Measurements from ENCODE around the gene TREM1. TPM values are rescaled to one million over a fixed set of nuclear protein-coding genes. Genes with fewer than 3 reads are reported as not detected.

The TREM1 gene
- total RNA-seq, 1 donor from 2014 or later: 0.20 TPM

DNA sequence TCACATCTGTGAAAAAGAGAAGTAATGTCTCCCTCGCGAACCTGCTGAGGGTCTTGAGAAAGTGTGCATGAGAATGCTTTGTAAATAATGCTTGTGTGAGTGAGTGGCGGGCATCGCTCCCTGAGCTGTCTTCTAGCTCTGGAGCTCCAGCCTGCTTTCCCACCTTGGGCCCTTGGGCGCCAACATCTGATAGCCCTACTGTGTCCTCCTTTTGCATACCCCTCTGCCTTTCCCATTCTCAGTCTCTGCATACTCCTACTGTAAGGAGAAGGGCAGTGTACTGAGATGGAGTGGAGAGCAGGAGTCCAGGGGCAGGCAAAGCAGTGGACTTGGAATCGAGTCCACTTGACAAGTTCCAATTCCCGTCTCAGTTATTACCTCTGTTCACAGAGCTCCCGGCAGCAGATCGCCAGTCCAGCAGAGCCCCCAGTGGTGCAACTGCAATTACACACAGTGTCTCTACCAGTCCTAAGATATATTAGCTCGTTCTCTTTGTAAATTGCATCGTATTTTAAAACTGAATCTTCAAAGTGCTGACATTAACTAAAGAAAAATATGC, 48.1 kb upstream of the TREM1 start:
- no peaks in the 10 kb centered on the region for H3K36me3 Mint-ChIP-seq (ENCODE audit: low read depth, unreplicated experiment)
- H3K9ac ChIP-seq (ENCODE audit: low read length): no peak overlapping the region
- H3K4me3 Mint-ChIP-seq (ENCODE audit: unreplicated experiment): no peak overlapping the region
- H3K27ac Mint-ChIP-seq (ENCODE audit: unreplicated experiment): no peak overlapping the region
- H3K27ac ChIP-seq (ENCODE audit: low read depth, low read length): no peak overlapping the region
- no peaks in the 10 kb centered on the region for H3K4me1 Mint-ChIP-seq (ENCODE audit: low read depth, unreplicated experiment)
- TF ChIP-seq EZH2 (IDR thresholded peaks at IDR 0.05; ENCODE audit: insufficient read depth, low read length): no peak
- TF ChIP-seq, protein P1, sequence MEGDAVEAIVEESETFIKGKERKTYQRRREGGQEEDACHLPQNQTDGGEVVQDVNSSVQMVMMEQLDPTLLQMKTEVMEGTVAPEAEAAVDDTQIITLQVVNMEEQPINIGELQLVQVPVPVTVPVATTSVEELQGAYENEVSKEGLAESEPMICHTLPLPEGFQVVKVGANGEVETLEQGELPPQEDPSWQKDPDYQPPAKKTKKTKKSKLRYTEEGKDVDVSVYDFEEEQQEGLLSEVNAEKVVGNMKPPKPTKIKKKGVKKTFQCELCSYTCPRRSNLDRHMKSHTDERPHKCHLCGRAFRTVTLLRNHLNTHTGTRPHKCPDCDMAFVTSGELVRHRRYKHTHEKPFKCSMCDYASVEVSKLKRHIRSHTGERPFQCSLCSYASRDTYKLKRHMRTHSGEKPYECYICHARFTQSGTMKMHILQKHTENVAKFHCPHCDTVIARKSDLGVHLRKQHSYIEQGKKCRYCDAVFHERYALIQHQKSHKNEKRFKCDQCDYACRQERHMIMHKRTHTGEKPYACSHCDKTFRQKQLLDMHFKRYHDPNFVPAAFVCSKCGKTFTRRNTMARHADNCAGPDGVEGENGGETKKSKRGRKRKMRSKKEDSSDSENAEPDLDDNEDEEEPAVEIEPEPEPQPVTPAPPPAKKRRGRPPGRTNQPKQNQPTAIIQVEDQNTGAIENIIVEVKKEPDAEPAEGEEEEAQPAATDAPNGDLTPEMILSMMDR (IDR thresholded peaks at IDR 0.05; ENCODE audit: insufficient read depth, low read depth, low read length): no peak
- H3K27me3 Mint-ChIP-seq (ENCODE audit: low read depth, unreplicated experiment): peaks cover 33% of the 10 kb centered on the region
- no peaks in the 10 kb centered on the region for H3K9me3 ChIP-seq (ENCODE audit: insufficient read depth, low read depth, low read length)
- DNase-seq (ENCODE audit: low read depth) (no peak), FAIRE-seq (no peak)
- H3K4me3 ChIP-seq (ENCODE audit: insufficient read depth, low read depth, low read length): no peak overlapping the region
- H3K79me2 ChIP-seq (ENCODE audit: insufficient read depth, low read length): no peaks in the 10 kb centered on the region
- no peak overlapping the region for H2AFZ ChIP-seq (ENCODE audit: low read depth, low read length)
- H3K4me2 ChIP-seq (ENCODE audit: low read length): no peak overlapping the region
- H3K9me3 Mint-ChIP-seq (ENCODE audit: unreplicated experiment): no peaks in the 10 kb centered on the region
- no peaks in the 10 kb centered on the region for H3K36me3 ChIP-seq (ENCODE audit: insufficient read depth, low read length)
- H3K4me1 ChIP-seq (ENCODE audit: insufficient read depth, low read length): no peaks in the 10 kb centered on the region
- no peaks in the 10 kb centered on the region for H4K20me1 ChIP-seq (ENCODE audit: insufficient read depth, low read length)
- H3K27me3 ChIP-seq (ENCODE audit: insufficient read depth, low read length): peaks cover 11% of the 10 kb centered on the region

GRCh38 chr6:41332842-41333736, 46.6 kb upstream of the TREM1 start:
- Histone ChIP-seq H2AFZ (ENCODE audit: low read depth, low read length) (no peak overlapping the region), H3K79me2 (ENCODE audit: insufficient read depth, low read length) (no peaks in the 10 kb centered on the region), H3K4me2 (ENCODE audit: low read length) (no peak overlapping the region), H3K27ac (ENCODE audit: low read depth, low read length) (no peak overlapping the region), H3K27me3 (ENCODE audit: insufficient read depth, low read length) (peaks cover 15% of the 10 kb centered on the region), H3K4me1 (ENCODE audit: insufficient read depth, low read length) (no peaks in the 10 kb centered on the region), H3K9ac (ENCODE audit: low read length) (no peak overlapping the region), H4K20me1 (ENCODE audit: insufficient read depth, low read length) (no peaks in the 10 kb centered on the region), H3K36me3 (ENCODE audit: insufficient read depth, low read length) (no peaks in the 10 kb centered on the region), H3K4me3 (ENCODE audit: insufficient read depth, low read depth, low read length) (no peak overlapping the region), H3K9me3 (ENCODE audit: insufficient read depth, low read depth, low read length) (no peaks in the 10 kb centered on the region)
- H3K4me3 Mint-ChIP-seq (ENCODE audit: unreplicated experiment): no peak overlapping the region
- no peak for DNase-seq (ENCODE audit: low read depth)
- no peak for TF ChIP-seq EZH2 (IDR thresholded peaks at IDR 0.05; ENCODE audit: insufficient read depth, low read length)
- TF ChIP-seq, protein P1 (IDR thresholded peaks at IDR 0.05; ENCODE audit: insufficient read depth, low read depth, low read length): no peak
- no peak overlapping the region for H3K27ac Mint-ChIP-seq (ENCODE audit: unreplicated experiment)
- no peaks in the 10 kb centered on the region for H3K9me3 Mint-ChIP-seq (ENCODE audit: unreplicated experiment)
- no peaks in the 10 kb centered on the region for H3K4me1 Mint-ChIP-seq (ENCODE audit: low read depth, unreplicated experiment)
- no peak for FAIRE-seq
- no peaks in the 10 kb centered on the region for H3K36me3 Mint-ChIP-seq (ENCODE audit: low read depth, unreplicated experiment)
- peaks cover 37% of the 10 kb centered on the region for H3K27me3 Mint-ChIP-seq (ENCODE audit: low read depth, unreplicated experiment)

- H3K4me1 ChIP-seq (ENCODE audit: insufficient read depth, low read length): no peaks in the 10 kb centered on the region
- no peak for FAIRE-seq
- TF ChIP-seq EZH2 (IDR thresholded peaks at IDR 0.05; ENCODE audit: insufficient read depth, low read length): no peak
- TF ChIP-seq, protein P1 (IDR thresholded peaks at IDR 0.05; ENCODE audit: insufficient read depth, low read depth, low read length): no peak
- H2AFZ ChIP-seq (ENCODE audit: low read depth, low read length): no peak overlapping the region
- no peak overlapping the region for H3K4me3 ChIP-seq (ENCODE audit: insufficient read depth, low read depth, low read length)
- H3K36me3 ChIP-seq (ENCODE audit: insufficient read depth, low read length): no peaks in the 10 kb centered on the region
- H3K27me3 ChIP-seq (ENCODE audit: insufficient read depth, low read length): peaks cover 17% of the 10 kb centered on the region
- DNase-seq (ENCODE audit: low read depth): no peak
- no peaks in the 10 kb centered on the region for H3K4me1 Mint-ChIP-seq (ENCODE audit: low read depth, unreplicated experiment)
- H4K20me1 ChIP-seq (ENCODE audit: insufficient read depth, low read length): no peaks in the 10 kb centered on the region
- no peak overlapping the region for H3K9ac ChIP-seq (ENCODE audit: low read length)
- H3K9me3 Mint-ChIP-seq (ENCODE audit: unreplicated experiment): no peaks in the 10 kb centered on the region
- H3K27ac ChIP-seq (ENCODE audit: low read depth, low read length): no peak overlapping the region
- H3K9me3 ChIP-seq (ENCODE audit: insufficient read depth, low read depth, low read length): no peaks in the 10 kb centered on the region
- peaks cover 37% of the 10 kb centered on the region for H3K27me3 Mint-ChIP-seq (ENCODE audit: low read depth, unreplicated experiment)
- H3K79me2 ChIP-seq (ENCODE audit: insufficient read depth, low read length): no peaks in the 10 kb centered on the region
- no peak overlapping the region for H3K4me3 Mint-ChIP-seq (ENCODE audit: unreplicated experiment)
- H3K27ac Mint-ChIP-seq (ENCODE audit: unreplicated experiment): peak overlapping the region; percentile 41
- H3K4me2 ChIP-seq (ENCODE audit: low read length): no peak overlapping the region
- H3K36me3 Mint-ChIP-seq (ENCODE audit: low read depth, unreplicated experiment): no peaks in the 10 kb centered on the region
These were observed 45.8 kb upstream of the TREM1 start for GRCh38 chr6:41332241-41332640.

Data from astrocyte (in vitro differentiated cells and primary cell).